Gastrocnemius medialis (tissue), 4 donors: ENCODE measurements around the gene PATL2. TPM values are rescaled to one million over a fixed set of nuclear protein-coding genes. Genes with fewer than 3 reads are reported as not detected.

Source experiments
- ATAC-seq, 2 donors: fragments of 150-250 bp; one replicate each; pipeline ENCODE4 v1.9.1; 2016
- DNase-seq, 2 donors: peaks; one replicate each; pipeline ENCODE4 v3.0.0-alpha.2; 2019
- H3K27ac ChIP-seq, 4 donors: fragments of 200-600 bp; sonication (generic); 1 replicate in 1 of 4; 2 replicates in 3 of 4; pipeline ENCODE4 v1.5.1; 2016 to 2018; ENCODE audit warnings: mild to moderate bottlenecking in 2 of 4, moderate library complexity in 1 of 4
- H3K27me3 ChIP-seq, 3 donors: fragments of 200-600 bp; sonication (generic) in 2 of 3; 1 replicate in 1 of 3; 2 replicates in 2 of 3; pipeline versions ENCODE4 v1.5.1 to v1.6.0; 2016 to 2019; ENCODE audit warnings: mild to moderate bottlenecking in 1 of 3, moderate library complexity in 1 of 3
- H3K36me3 ChIP-seq, 2 donors: fragments of 200-600 bp; sonication (generic) in 1 of 2; one replicate each; pipeline ENCODE4 v1.5.1; 2017 to 2018
- H3K4me1 ChIP-seq, 2 donors: fragments of 200-600 bp; sonication (generic) in 1 of 2; one replicate each; pipeline ENCODE4 v1.5.1; 2016 to 2017; ENCODE audit warnings: mild to moderate bottlenecking in 2 of 2
- H3K4me3 ChIP-seq, 4 donors: fragments of 200-600 bp; sonication (generic) in 3 of 4; 1 replicate in 1 of 4; 2 replicates in 3 of 4; pipeline ENCODE4 v1.5.1; 2016 to 2019; ENCODE audit warnings: mild to moderate bottlenecking in 2 of 4
- H3K9me3 ChIP-seq, 3 donors: fragments of 200-600 bp; sonication (generic) in 2 of 3; 1 replicate in 1 of 3; 2 replicates in 2 of 3; pipeline ENCODE4 v1.5.1; 2016 to 2019
- CTCF ChIP-seq, 5 experiments: fragments of 450-650 bp in 3 of 5; fragments of 200-600 bp in 2 of 5; sonication (generic) in 2 of 5; IDR thresholded peaks in 4 of 5; conservative IDR thresholded peaks in 1 of 5; 1 replicate in 4 of 5; 2 replicates in 1 of 5; pipeline ENCODE4 v1.5.1; 2016 to 2019; ENCODE audit warnings: antibody characterized with exemption in 5 of 5, mild to moderate bottlenecking in 3 of 5, moderate library complexity in 3 of 5
- POLR2A ChIP-seq, 2 donors: fragments of 450-650 bp; IDR thresholded peaks; one replicate each; pipeline ENCODE4 v1.6.1; 2017; ENCODE audit warnings: antibody characterized with exemption in 2 of 2, mild to moderate bottlenecking in 2 of 2, moderate library complexity in 2 of 2
- in situ Hi-C, 4 donors: fragments of 200-750 bp; cut with MboI; loops; one replicate each; pipeline versions ENCODE4 v1.15.0 to v1.8.0; 2017; ENCODE audit warnings: low sequenced_read_pairs in 4 of 4
- intact Hi-C: fragments of 100-400 bp; cut with DNase I; formaldehyde crosslinking; loops from one replicate; pipeline ENCODE4 v1.15.1; 2023; ENCODE audit warnings: low total_unique reads
- total RNA-seq, 4 donors: library from RNA; depleted of rRNA; stranded (reverse); fragments of >200 nt; gene quantifications; one replicate each; pipeline versions ENCODE4 v1.1.0 to v1.2.3, GENCODE V29; 2016

PATL2 gene
- total RNA-seq, 4 donors from 2014 or later, result 0.13 TPM; not detected in 3

- H3K9me3 ChIP-seq, result no peaks in the 10 kb centered on the region
- TF ChIP-seq POLR2A (IDR thresholded peaks at IDR 0.05) (no peak), CTCF (IDR thresholded peaks at IDR 0.05 in 4 of 5, conservative IDR thresholded peaks at IDR 0.05 in 1 of 5) (no peak)
- intact Hi-C loops, result no loop called here
- in situ Hi-C loops, result no loop called here
- no peak overlapping the region for H3K27ac ChIP-seq
- no peak for ATAC-seq
- H3K4me3 ChIP-seq, result no peak overlapping the region
- no peaks in the 10 kb centered on the region for H3K4me1 ChIP-seq
- H3K27me3 ChIP-seq, result peaks cover 0 to 3% (median 0%) of the 10 kb centered on the region in 3 donors
- H3K36me3 ChIP-seq, result no peaks in the 10 kb centered on the region
- no peak for DNase-seq
Observed at GRCh38 chr15:44670087-44670950, 40.8 kb downstream of the PATL2 start.

GRCh38 chr15:44668921-44669320 is 42.2 kb downstream of the PATL2 start:
- peaks cover 1 to 4% of the 10 kb centered on the region in 2 donors for H3K4me1 ChIP-seq
- in situ Hi-C loops (loop anchor here in 3 of 4 donors (5.0 to 10.0 kb wide), 3 partner anchors 66 to 356 kb away; partner anchors contain the start of genes TRIM69 (in 2 of the 3) and SORD (in 1 of the 3)), intact Hi-C loops (no loop called here)
- no peak overlapping the region for H3K27ac ChIP-seq
- H3K4me3 ChIP-seq, result no peak overlapping the region
- no peak for TF ChIP-seq POLR2A (IDR thresholded peaks at IDR 0.05)
- TF ChIP-seq CTCF (IDR thresholded peaks at IDR 0.05 in 4 of 5, conservative IDR thresholded peaks at IDR 0.05 in 1 of 5), result no peak
- no peak for DNase-seq
- H3K36me3 ChIP-seq, result no peaks in the 10 kb centered on the region
- peaks cover 0 to 3% (median 0%) of the 10 kb centered on the region in 3 donors for H3K27me3 ChIP-seq
- ATAC-seq, result no peak
- H3K9me3 ChIP-seq, result no peaks in the 10 kb centered on the region

DNA sequence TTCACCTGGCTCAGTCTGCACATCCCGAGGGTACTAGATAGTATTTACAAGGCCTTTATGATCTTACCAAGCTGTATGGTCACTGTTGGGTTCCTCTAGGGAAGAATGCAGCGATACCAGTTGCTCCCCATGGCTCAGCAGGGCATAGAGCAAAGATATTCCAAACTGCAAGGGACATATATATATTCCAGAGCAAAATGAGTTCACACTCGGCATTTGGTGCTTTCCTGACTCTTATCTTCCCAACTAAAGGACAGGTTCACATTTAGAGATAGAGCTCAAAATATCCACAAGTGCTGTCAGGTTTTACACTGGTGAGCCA is 44.1 kb downstream of the PATL2 start:
- Histone ChIP-seq H3K27ac (no peak overlapping the region), H3K36me3 (no peaks in the 10 kb centered on the region), H3K9me3 (no peaks in the 10 kb centered on the region), H3K4me1 (peaks cover 11 to 14% of the 10 kb centered on the region in 2 donors), H3K4me3 (no peak overlapping the region), H3K27me3 (peaks cover 0 to 3% (median 0%) of the 10 kb centered on the region in 3 donors)
- intact Hi-C loops (no loop called here), in situ Hi-C loops (loop anchor here in 3 of 4 donors (5.0 to 10.0 kb wide), 3 partner anchors 68 to 358 kb away; partner anchors contain the start of genes TRIM69 (in 2 of the 3) and SORD (in 1 of the 3))
- DNase-seq (no peak), ATAC-seq (no peak)
- TF ChIP-seq CTCF (IDR thresholded peaks at IDR 0.05 in 4 of 5, conservative IDR thresholded peaks at IDR 0.05 in 1 of 5), result no peak
- no peak for TF ChIP-seq POLR2A (IDR thresholded peaks at IDR 0.05)

GRCh38 chr15:44666210-44667038 is 44.7 kb downstream of the PATL2 start:
- Histone ChIP-seq H3K27ac (no peak overlapping the region), H3K9me3 (no peaks in the 10 kb centered on the region), H3K36me3 (no peaks in the 10 kb centered on the region), H3K27me3 (peaks cover 0 to 3% (median 0%) of the 10 kb centered on the region in 3 donors), H3K4me1 (peaks cover 16 to 19% of the 10 kb centered on the region in 2 donors), H3K4me3 (no peak overlapping the region)
- ATAC-seq (no peak), DNase-seq (no peak)
- in situ Hi-C loops, result loop anchor here in 3 of 4 donors (5.0 to 10.0 kb wide), 3 partner anchors 68 to 358 kb away; partner anchors contain the start of genes TRIM69 (in 2 of the 3) and SORD (in 1 of the 3)
- no peak for TF ChIP-seq CTCF (IDR thresholded peaks at IDR 0.05 in 4 of 5, conservative IDR thresholded peaks at IDR 0.05 in 1 of 5)
- no peak for TF ChIP-seq POLR2A (IDR thresholded peaks at IDR 0.05)
- intact Hi-C loops, result no loop called here
